ENCODE results near the gene SLC9C2. TPM values are rescaled to one million over a fixed set of nuclear protein-coding genes. Genes with fewer than 3 reads are reported as not detected.
"Not testable (repeated sequence)": the region's sequence is repeated elsewhere in the genome, so short reads cannot be mapped to it uniquely, and the experiment has no call there.

The SLC9C2 gene
- total and polyA plus RNA-seq, 8 donors, result 2.6 TPM; not detected in 7

DNA sequence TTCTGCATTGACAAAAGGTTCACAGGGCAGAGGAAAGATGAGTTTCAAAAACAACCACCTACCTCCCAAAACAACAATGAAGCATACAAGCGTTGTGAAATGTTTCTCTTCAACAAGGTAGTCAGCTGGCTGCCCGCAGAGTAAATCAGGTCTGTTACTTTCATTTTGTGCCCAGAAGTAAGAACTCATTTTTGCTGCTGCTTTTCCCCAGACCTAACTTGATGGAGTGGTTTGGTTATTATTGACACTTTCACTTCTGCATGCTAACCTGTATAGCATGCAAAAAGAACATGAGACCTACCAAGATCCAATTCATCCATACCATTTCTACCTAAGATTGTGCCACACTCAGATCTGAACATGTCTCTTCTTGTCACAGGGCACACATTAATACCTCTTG lies 1.3 kb downstream of the SLC9C2 start:
- TF ChIP-seq EP300 (IDR thresholded peaks at IDR 0.05) (no peak), POLR2AphosphoS5 (IDR thresholded peaks at IDR 0.05) (no peak), POLR2A (IDR thresholded peaks at IDR 0.05) (no peak)
- TF ChIP-seq, protein P1, sequence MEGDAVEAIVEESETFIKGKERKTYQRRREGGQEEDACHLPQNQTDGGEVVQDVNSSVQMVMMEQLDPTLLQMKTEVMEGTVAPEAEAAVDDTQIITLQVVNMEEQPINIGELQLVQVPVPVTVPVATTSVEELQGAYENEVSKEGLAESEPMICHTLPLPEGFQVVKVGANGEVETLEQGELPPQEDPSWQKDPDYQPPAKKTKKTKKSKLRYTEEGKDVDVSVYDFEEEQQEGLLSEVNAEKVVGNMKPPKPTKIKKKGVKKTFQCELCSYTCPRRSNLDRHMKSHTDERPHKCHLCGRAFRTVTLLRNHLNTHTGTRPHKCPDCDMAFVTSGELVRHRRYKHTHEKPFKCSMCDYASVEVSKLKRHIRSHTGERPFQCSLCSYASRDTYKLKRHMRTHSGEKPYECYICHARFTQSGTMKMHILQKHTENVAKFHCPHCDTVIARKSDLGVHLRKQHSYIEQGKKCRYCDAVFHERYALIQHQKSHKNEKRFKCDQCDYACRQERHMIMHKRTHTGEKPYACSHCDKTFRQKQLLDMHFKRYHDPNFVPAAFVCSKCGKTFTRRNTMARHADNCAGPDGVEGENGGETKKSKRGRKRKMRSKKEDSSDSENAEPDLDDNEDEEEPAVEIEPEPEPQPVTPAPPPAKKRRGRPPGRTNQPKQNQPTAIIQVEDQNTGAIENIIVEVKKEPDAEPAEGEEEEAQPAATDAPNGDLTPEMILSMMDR (IDR thresholded peaks at IDR 0.05), result no peak
- Histone ChIP-seq H3K4me1 (no peaks in the 10 kb centered on the region), H3K4me3 (no peak overlapping the region), H3K27ac (no peak overlapping the region), H3K36me3 (no peaks in the 10 kb centered on the region), H3K9me3 (peaks cover 0 to 4% (median 0%) of the 10 kb centered on the region in 4 donors), H3K27me3 (no peaks in the 10 kb centered on the region)
- WGBS, 5 donors, result 69 to 94% (median 88%) methylated on average over 2 of the region's 2 CpGs
- no peak for DNase-seq
- intact Hi-C loops (cut with DNase I; ENCODE audit: low total_unique reads), result no loop called here

DNA sequence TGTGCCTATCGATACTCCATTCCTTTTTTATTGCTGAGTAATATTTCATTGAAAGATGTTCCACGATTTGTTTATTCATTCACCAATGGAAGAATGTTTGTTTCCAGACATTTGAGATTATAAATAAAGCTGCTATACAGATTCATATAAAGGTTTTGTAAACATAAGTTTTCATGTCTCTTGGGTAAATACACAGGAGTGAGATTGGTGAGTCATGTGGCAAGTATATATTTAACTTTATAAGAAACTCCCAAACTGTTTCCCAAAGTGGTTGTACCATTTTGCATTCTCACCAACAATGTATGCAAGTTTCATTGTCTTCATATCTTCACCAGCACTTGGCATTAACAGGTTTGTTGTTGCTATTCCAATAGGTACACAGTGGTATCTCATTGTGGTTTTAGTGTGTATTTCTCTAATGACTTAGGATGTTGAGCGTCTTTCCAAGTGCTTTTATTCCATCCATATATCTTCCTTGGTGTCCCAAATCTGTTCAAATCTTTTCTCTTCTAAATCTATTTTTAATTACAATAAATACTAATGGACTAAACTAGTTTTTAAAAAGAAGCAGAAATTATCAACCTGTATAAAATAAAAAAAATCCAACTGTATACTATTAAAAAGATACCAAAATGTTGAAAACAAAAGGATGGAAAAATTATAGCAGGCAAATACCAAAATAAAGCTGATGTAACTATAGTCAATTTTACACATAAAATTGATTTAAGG lies 6.6 kb downstream of the SLC9C2 start:
- peaks cover 0 to 13% (median 0%) of the 10 kb centered on the region in 4 donors for H3K9me3 ChIP-seq
- H3K36me3 ChIP-seq, result no peaks in the 10 kb centered on the region
- no peaks in the 10 kb centered on the region for H3K4me1 ChIP-seq
- no peak for DNase-seq
- H3K4me3 ChIP-seq, result no peak overlapping the region
- intact Hi-C loops (cut with DNase I; ENCODE audit: low total_unique reads), result no loop called here
- TF ChIP-seq EP300 (IDR thresholded peaks at IDR 0.05), result no peak
- TF ChIP-seq POLR2AphosphoS5 (IDR thresholded peaks at IDR 0.05), result no peak
- TF ChIP-seq, protein P1 (IDR thresholded peaks at IDR 0.05), result no peak
- TF ChIP-seq POLR2A (IDR thresholded peaks at IDR 0.05), result no peak
- H3K27ac ChIP-seq, result no peak overlapping the region
- H3K27me3 ChIP-seq, result no peaks in the 10 kb centered on the region
- WGBS, 5 donors, result 89 to 97% (median 91%) methylated on average over 3 of the region's 3 CpGs

DNA sequence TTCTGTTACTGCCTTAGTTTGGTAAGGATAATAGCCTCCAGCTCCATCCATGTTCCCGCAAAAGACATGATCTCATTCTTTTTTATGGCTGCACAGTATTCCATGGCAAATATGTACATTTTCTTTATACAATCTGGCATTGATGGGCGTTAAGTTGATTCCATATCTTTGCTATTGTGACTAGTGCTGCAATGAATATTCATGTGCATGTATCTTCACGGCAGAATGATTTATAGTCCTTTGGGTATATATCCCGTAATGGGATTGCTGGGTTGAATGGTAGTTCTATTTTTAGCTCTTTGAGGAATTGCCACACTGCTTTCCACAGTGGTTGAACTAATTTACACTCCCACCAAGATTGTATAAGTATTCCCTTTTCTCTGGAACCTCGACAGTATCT lies 11.7 kb downstream of the SLC9C2 start:
- DNase-seq; H3K27ac ChIP-seq; intact Hi-C loops (cut with DNase I; ENCODE audit: low total_unique reads); H3K4me3 ChIP-seq; H3K9me3 ChIP-seq; H3K27me3 ChIP-seq; H3K36me3 ChIP-seq; H3K4me1 ChIP-seq: not testable (repeated sequence)
- 75 to 91% (median 88%) methylated on average over 5 of the region's 5 CpGs for WGBS, 5 donors

GRCh38 chr1:173590557-173590956 lies 12.3 kb downstream of the SLC9C2 start:
- TF ChIP-seq POLR2AphosphoS5 (IDR thresholded peaks at IDR 0.05) (no peak), POLR2A (IDR thresholded peaks at IDR 0.05) (no peak), EP300 (IDR thresholded peaks at IDR 0.05) (no peak)
- TF ChIP-seq, protein P1 (IDR thresholded peaks at IDR 0.05), result no peak
- Histone ChIP-seq H3K27ac (no peak overlapping the region), H3K36me3 (no peaks in the 10 kb centered on the region), H3K4me1 (no peaks in the 10 kb centered on the region), H3K9me3 (no peaks in the 10 kb centered on the region), H3K27me3 (no peaks in the 10 kb centered on the region), H3K4me3 (no peak overlapping the region)
- DNase-seq, result no peak
- intact Hi-C loops (cut with DNase I; ENCODE audit: low total_unique reads), result no loop called here
- WGBS, 5 donors, result 36 to 53% (median 42%) methylated on average over 1 of the region's 1 CpG

- Histone ChIP-seq H3K4me1 (no peaks in the 10 kb centered on the region), H3K27me3 (no peaks in the 10 kb centered on the region), H3K36me3 (no peaks in the 10 kb centered on the region), H3K27ac (no peak overlapping the region), H3K9me3 (no peaks in the 10 kb centered on the region), H3K4me3 (no peak overlapping the region)
- intact Hi-C loops (cut with DNase I; ENCODE audit: low total_unique reads), result no loop called here
- 56 to 79% (median 61%) methylated on average over 1 of the region's 1 CpG for WGBS, 5 donors
- no peak for TF ChIP-seq EP300 (IDR thresholded peaks at IDR 0.05)
- TF ChIP-seq, protein P1 (IDR thresholded peaks at IDR 0.05), result no peak
- TF ChIP-seq POLR2A (IDR thresholded peaks at IDR 0.05), result no peak
- no peak for TF ChIP-seq POLR2AphosphoS5 (IDR thresholded peaks at IDR 0.05)
- DNase-seq, result no peak
These were observed 21.3 kb downstream of the SLC9C2 start for GRCh38 chr1:173581383-173582079.
